Superior temporal gyrus (tissue), 1 donor: ENCODE results near the gene POLR2J.
"Not testable (repeated sequence)": the region's sequence is repeated elsewhere in the genome, so short reads cannot be mapped to it uniquely, and the experiment has no call there.

ENCODE experiments used
- DNase-seq: peaks from one replicate; pipeline ENCODE4 v3.0.0-alpha.2; 2016; ENCODE audit errors: extremely low spot score

POLR2J gene

GRCh38 chr7:102466097-102466496 lies 12.6 kb downstream of the POLR2J start:
- DNase-seq, result no peak

DNA sequence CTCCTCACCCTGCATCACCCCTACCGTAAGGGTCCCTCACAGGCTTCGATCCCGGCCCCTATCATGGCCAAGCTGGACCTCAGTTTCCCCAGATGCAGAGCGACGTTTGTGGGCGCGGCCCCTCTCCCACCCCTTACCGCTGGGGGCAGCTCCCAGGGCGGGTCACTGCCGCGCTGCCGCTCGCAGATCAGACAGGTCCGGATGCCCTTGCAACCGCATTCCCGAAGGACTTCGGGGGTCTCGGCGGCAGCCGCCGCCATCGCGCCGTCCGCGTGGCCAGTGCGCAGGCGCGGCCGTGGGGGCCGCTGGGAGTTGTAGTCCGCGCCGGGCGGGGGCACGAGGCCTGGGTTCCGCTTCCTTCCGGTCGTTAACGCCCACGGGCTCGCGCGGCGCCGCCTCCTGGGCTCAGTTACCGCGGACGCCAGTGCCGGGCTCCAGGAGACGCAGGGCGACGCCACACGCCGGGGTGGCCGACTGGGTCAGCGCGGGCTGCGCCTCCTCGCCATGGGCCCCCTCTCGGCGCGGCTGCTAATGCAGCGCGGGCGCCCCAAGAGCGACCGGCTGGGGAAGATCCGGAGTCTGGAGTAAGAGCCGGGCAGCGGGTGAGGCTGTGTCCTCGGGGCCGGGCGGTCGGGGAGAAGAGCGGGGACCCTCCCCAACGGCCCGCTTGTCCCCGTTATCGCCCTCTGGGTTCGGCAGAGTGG lies 14.0 kb downstream of the POLR2J start, which contains the start of the genes ALKBH4 and LRWD1:
Gene ALKBH4, minus strand, starts transcription at position 287 of the 704 bp plus-strand sequence. Its CDS starts 27 bp downstream, at position 260.
Gene LRWD1, plus strand, starts transcription at position 408 of the 704 bp plus-strand sequence. Its CDS starts 97 bp downstream, at position 505.
- peak; percentile 89 for DNase-seq

- DNase-seq, result no peak
Measured at GRCh38 chr7:102463841-102464576, 14.7 kb downstream of the POLR2J start.

- DNase-seq, result no peak
Measured at GRCh38 chr7:102460467-102460866, 18.3 kb downstream of the POLR2J start.

DNA sequence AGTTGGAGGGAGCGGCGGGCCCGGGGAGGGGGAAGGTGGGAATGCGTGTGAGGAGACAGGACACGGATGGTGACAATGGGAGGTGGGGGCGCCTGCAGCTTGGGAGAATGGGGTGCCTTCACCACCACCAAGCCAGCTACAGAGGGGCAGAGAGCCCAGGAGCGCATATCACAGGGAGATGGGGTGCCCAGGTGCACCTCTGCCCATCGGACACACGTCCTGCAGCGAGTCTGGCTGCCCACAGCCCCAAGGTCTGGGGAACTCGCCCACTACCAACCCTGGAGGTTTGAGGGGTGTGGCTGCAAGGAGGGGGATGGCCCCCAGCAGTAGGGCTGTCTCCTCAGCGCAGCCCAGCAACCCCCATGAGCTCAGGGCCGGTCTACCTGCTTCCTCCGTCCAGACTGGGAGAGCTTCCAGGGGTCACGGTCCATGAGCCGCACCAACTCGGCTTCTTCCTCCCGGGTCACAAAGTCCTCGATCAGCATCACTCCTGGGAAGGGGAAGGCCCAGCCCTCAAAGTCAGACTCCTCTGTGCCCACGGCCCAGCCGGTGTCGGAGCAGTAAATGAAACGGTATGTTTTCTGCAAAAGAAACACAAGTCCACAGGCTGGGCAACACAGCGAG lies 19.4 kb downstream of the POLR2J start:
- no peak for DNase-seq

GRCh38 chr7:102457352-102457924 lies 21.3 kb downstream of the POLR2J start:
- DNase-seq, result no peak

GRCh38 chr7:102456327-102456726 lies 22.4 kb downstream of the POLR2J start:
- DNase-seq, result no peak

DNA sequence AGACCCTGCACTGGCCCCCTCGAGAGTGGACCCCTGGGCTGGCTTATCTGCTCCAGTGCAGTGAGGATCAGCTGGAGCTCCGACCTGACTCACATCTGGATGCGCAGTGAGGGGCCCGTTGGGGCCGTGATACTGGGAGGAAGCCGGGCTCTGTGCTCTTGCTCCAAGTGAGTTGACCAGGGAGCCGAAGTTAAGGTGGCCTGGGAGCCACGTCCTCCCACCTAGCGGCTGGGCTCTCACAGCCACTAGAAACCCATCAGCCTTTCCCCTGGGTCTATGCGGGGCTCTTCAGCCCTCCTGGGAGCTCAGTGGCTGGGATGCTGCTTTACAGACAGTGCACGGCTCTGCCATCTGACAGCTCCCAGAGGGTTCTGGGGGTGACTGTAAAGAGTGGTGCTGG lies 23.1 kb downstream of the POLR2J start:
- no peak for DNase-seq

GRCh38 chr7:102454932-102455331 lies 23.8 kb downstream of the POLR2J start:
- DNase-seq, result not testable (repeated sequence)

DNA sequence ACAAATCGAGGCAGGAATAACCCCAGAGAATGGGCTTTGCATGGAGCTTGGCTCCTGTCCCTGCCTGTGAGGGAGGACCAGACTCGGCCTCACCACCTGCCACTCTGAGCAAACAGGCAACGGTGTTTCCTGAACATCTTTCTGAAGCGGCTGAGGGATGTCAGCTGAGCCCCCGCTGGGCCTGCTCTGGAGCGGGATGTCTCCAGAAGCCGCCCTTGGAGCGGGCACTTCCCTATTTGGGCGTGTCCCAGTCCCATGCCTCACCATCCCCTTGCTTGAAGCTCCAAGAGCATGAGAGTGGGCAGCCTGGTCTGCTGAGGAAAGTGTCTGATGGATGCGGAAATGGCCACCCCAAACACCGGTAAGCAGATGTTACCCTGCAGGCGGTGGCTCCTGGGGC lies 24.3 kb downstream of the POLR2J start:
- DNase-seq, result no peak

DNA sequence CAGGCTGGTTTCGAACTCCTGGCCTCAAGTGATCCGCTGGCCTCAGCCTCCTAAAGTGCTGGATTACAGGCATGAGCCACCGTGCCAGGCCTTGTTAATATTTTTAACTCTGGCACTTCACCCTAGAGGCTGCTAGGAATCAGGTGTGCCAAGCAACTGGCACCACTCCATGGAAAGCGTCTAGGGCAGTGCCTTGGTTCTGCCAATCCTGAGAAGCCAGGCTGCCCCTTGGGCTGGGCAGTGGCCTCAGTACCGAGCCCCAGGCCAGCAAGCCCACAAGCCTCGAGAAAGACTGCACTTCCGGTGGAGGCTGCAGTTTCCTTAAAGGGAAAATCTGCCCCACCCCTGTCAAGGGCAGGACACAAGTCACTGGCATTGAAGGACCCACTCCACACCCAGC lies 25.4 kb downstream of the POLR2J start:
- DNase-seq, result no peak

DNA sequence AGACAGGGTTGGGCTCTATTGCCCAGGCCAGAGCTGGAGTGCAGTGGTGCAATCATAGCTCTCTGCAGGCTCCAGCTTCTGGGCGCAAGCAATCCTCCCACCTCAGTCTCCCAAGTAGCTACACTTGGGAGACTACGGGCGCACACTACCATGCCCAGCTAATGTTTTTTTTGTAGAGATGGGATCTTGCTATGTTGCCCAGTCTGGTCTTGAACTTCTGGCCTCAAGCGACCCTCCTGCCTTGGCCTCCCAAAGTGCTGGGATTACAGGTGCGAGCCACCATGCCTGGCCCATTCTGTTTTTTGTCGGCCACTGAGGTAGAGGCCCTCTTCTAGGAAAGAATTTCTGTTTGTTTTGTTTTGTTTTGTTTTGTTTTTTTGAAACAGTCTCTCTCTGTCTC lies 26.3 kb downstream of the POLR2J start:
- DNase-seq, result no peak

GRCh38 chr7:102451371-102452054 lies 27.2 kb downstream of the POLR2J start:
- DNase-seq, result no peak

- DNase-seq, result no peak
Measured at GRCh38 chr7:102450242-102450641, 28.5 kb downstream of the POLR2J start.

DNA sequence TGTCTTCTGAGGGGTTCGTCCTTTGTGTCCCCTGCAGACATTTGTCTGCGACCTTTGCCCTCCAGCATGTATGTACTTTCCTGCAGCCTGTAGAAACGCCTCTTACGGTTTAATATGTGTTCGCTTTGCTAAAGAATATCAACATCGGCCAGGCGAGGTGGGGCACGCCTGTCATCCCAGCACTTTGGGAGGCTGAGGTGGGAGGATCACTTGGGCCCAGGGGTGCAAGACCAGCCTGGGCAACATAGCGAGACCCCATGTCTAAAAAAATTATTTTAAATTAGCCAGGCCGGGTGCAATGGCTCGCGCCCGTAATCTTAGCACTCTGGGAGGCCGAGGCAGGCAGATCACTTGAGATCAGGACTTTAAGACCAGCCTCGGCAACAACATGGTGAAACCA lies 29.6 kb downstream of the POLR2J start:
- DNase-seq, result no peak

- no peak for DNase-seq
Measured at GRCh38 chr7:102447311-102447710, 31.4 kb downstream of the POLR2J start.

GRCh38 chr7:102446387-102447156 lies 32.1 kb downstream of the POLR2J start:
- DNase-seq, result no peak

- DNase-seq, result no peak
Measured at GRCh38 chr7:102445674-102446071, 33.0 kb downstream of the POLR2J start.

- no peak for DNase-seq
Measured at GRCh38 chr7:102444961-102445673, 33.6 kb downstream of the POLR2J start.
